GM23338 (cell line): ENCODE data around the gene TUBGCP2. TPM values are rescaled to one million over a fixed set of nuclear protein-coding genes. Genes with fewer than 3 reads are reported as not detected.

Experiments used
- ATAC-seq: fragments of 200-7000 bp; cut with Tn5 transposase; 3 replicates; pipeline ENCODE4 v1.9.1; 2020
- DNase-seq: peaks from one replicate; pipeline ENCODE4 v3.0.0-alpha.2; 2015; ENCODE audit warnings: low spot score
- H2AFZ ChIP-seq: fragments of 200-600 bp; sonication (generic); 2 replicates; pipeline ENCODE4 v1.8.0; 2016; ENCODE audit warnings: antibody characterized with exemption, mild to moderate bottlenecking, moderate library complexity
- H3F3A ChIP-seq: fragments of 200-600 bp; sonication (generic); replicated peaks from 2 replicates; pipeline ENCODE4 v1.8.0; 2017; ENCODE audit warnings: antibody characterized with exemption, mixed run types, low read depth
- H3K27ac ChIP-seq: fragments of 200-600 bp; sonication (generic); 2 replicates; pipeline ENCODE4 v1.6.1; 2016; ENCODE audit warnings: low read depth
- H3K27me3 ChIP-seq: fragments of 200-600 bp; sonication (generic); 2 replicates; pipeline ENCODE4 v1.8.0; 2016; ENCODE audit warnings: mild to moderate bottlenecking, mixed run types, moderate library complexity; ENCODE audit not compliant: insufficient read depth
- H3K36me3 ChIP-seq: fragments of 200-600 bp; sonication (generic); 2 replicates; pipeline ENCODE4 v1.8.0; 2016; ENCODE audit warnings: mild to moderate bottlenecking; ENCODE audit not compliant: insufficient read depth
- H3K4me1 ChIP-seq: fragments of 200-600 bp; sonication (generic); 2 replicates; pipeline ENCODE4 v1.8.0; 2016; ENCODE audit warnings: mild to moderate bottlenecking, moderate library complexity; ENCODE audit not compliant: insufficient read depth
- H3K4me2 ChIP-seq: fragments of 200-600 bp; sonication (generic); 2 replicates; pipeline ENCODE4 v1.7.1; 2017; ENCODE audit warnings: mixed run types
- H3K4me3 ChIP-seq: fragments of 200-600 bp; sonication (generic); 2 replicates; pipeline ENCODE4 v1.6.1; 2016; ENCODE audit warnings: mixed run types
- H3K79me2 ChIP-seq: fragments of 200-600 bp; sonication (generic); replicated peaks from 2 replicates; pipeline ENCODE4 v1.8.0; 2017; ENCODE audit warnings: mild to moderate bottlenecking; ENCODE audit not compliant: insufficient read depth
- H3K9me2 ChIP-seq: fragments of 200-600 bp; sonication (generic); 2 replicates; pipeline ENCODE4 v1.8.0; 2017; ENCODE audit not compliant: insufficient read depth
- H4K20me1 ChIP-seq: fragments of 200-600 bp; sonication (generic); replicated peaks from 2 replicates; pipeline ENCODE4 v1.8.0; 2017; ENCODE audit warnings: mild to moderate bottlenecking; ENCODE audit not compliant: insufficient read depth
- H3K27ac Mint-ChIP-seq: 2 replicates; pipeline ENCODE4 v1.8.0; 2020; ENCODE audit warnings: inconsistent platforms, mild to moderate bottlenecking, moderate library complexity, mixed read lengths
- H3K27me3 Mint-ChIP-seq: 3 replicates; pipeline ENCODE4 v1.8.0; 2022; ENCODE audit warnings: low read depth, mild to moderate bottlenecking, moderate library complexity, mixed read lengths, inconsistent platforms; ENCODE audit not compliant: insufficient read depth, poor library complexity
- H3K36me3 Mint-ChIP-seq: 3 replicates; pipeline ENCODE4 v1.8.0; 2021; ENCODE audit warnings: low read depth, mild to moderate bottlenecking, inconsistent platforms, moderate library complexity, mixed read lengths
- H3K4me1 Mint-ChIP-seq: 3 replicates; pipeline ENCODE4 v1.8.0; 2020; ENCODE audit warnings: mild to moderate bottlenecking, inconsistent platforms, mixed read lengths
- H3K4me3 Mint-ChIP-seq: 3 replicates; pipeline ENCODE4 v1.8.0; 2021; ENCODE audit warnings: moderate library complexity, mild to moderate bottlenecking, inconsistent platforms, mixed read lengths
- H3K9me3 Mint-ChIP-seq: 3 replicates; pipeline ENCODE4 v1.8.0; 2020; ENCODE audit warnings: moderate library complexity, mild to moderate bottlenecking, inconsistent platforms, mixed read lengths
- CREB1 ChIP-seq: fragments of 250-450 bp; sonication (Bioruptor Pico); IDR thresholded peaks from 2 replicates; pipeline ENCODE4 v1.5.0; 2020; ENCODE audit warnings: low read depth, mild to moderate bottlenecking, moderate library complexity
- CTCF ChIP-seq, 2 experiments: fragments of 200-600 bp in 1 of 2; sonication (generic) in 1 of 2; conservative IDR thresholded peaks; 2 replicates each; pipeline versions ENCODE4 v1.5.1 to v1.6.1; 2016 to 2017; ENCODE audit warnings: antibody characterized with exemption in 2 of 2, low read depth in 2 of 2, mild to moderate bottlenecking in 2 of 2, moderate library complexity in 1 of 2
- EZH2 ChIP-seq: fragments of 200-600 bp; sonication (generic); IDR thresholded peaks from one replicate; pipeline ENCODE4 v1.8.0; 2017; ENCODE audit warnings: antibody characterized with exemption, mild to moderate bottlenecking, low read depth; ENCODE audit not compliant: unreplicated experiment
- JUNB ChIP-seq: IDR thresholded peaks from one replicate; pipeline ENCODE4 v1.6.1; 2016; ENCODE audit warnings: antibody characterized with exemption; ENCODE audit not compliant: unreplicated experiment
- polyA plus RNA-seq: library from polyadenylated mRNA; unstranded; fragments of >200 nt; fragmentation: Nextera tagmentation; extraction: Ambion mirVana; gene quantifications from 2 replicates; pipeline ENCODE4 v1.2.1, GENCODE V29; 2016
- total RNA-seq: library from RNA; depleted of rRNA; stranded (reverse); fragments of >200 nt; shearing (Covaris generic); gene quantifications from 2 replicates; pipeline ENCODE4 v1.2.3, GENCODE V29; 2014

Gene TUBGCP2
- total and polyA plus RNA-seq, 2 experiments from 2014 or later: 59.6 to 67.7 TPM

DNA sequence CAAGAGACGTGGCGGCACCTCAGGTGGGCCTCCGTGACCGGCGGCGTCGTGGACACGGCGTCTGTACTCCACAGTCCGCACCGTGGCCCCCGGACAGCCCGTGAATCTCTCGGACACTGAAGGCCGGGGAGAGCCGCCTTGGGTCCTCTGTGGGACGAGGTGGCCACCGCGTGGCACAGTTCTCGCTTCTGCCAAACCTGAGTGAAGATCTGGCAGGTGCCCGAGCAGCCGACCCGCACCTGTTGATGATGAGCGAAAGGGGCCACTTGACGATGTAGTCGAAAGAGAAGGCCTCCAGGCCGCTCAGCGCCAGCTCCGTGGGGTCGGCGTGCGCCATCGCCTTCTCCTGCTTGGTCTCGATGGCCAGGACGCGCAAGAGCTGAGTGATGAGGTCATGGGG, 23.5 kb downstream of the TUBGCP2 start:
- Histone ChIP-seq H2AFZ (no peak overlapping the region), H3K4me2 (no peak overlapping the region), H3K9me2 (no peaks in the 10 kb centered on the region), H3K4me1 (no peaks in the 10 kb centered on the region), H3F3A (0 out of 2 replicates have a peak, but pooled peaks cover 6% of the 10 kb centered on the region), H3K4me3 (no peak overlapping the region), H3K79me2 (no peaks in the 10 kb centered on the region), H4K20me1 (no peaks in the 10 kb centered on the region; the same call in 1 of the 2 replicates), H3K36me3 (peaks cover 19% of the 10 kb centered on the region; the same call in 1 of the 2 replicates), H3K27me3 (no peaks in the 10 kb centered on the region), H3K27ac (no peak overlapping the region)
- Mint-ChIP-seq H3K36me3 (peaks cover 62% of the 10 kb centered on the region), H3K4me1 (no peaks in the 10 kb centered on the region), H3K4me3 (no peak overlapping the region), H3K27ac (no peak overlapping the region), H3K27me3 (peaks cover 11% of the 10 kb centered on the region), H3K9me3 (no peaks in the 10 kb centered on the region)
- no peak for DNase-seq
- TF ChIP-seq EZH2 (no peak), CTCF (conservative IDR thresholded peaks at IDR 0.05; ENCODE audit: low read depth in 2 of 2) (no peak), JUNB (no peak), CREB1 (no peak)
- ATAC-seq: no peak

DNA sequence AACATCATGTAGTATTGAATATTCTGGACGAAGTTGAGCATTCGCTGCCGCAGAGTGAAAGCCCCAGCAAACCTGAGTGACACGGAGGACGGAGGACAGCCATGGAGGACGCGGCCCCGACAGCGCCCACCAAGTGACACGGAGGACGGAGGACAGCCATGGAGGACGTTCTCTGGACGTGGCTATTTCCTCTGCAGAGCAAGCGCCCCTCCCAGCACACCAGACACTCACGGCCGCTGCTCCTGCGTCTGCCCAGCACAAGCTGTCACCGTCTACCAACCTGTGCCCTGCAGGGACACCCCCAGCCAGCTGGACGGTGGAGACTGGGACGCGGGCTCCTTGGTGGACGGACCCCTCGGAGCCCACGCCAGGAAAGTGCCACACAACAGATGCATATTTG, 24.7 kb downstream of the TUBGCP2 start:
- H3K79me2 ChIP-seq: no peaks in the 10 kb centered on the region
- no peaks in the 10 kb centered on the region for H3K9me2 ChIP-seq
- Mint-ChIP-seq H3K4me3 (no peak overlapping the region), H3K27ac (no peak overlapping the region), H3K36me3 (peaks cover 54% of the 10 kb centered on the region), H3K9me3 (no peaks in the 10 kb centered on the region), H3K27me3 (peaks cover 6% of the 10 kb centered on the region), H3K4me1 (no peaks in the 10 kb centered on the region)
- no peaks in the 10 kb centered on the region for H3K27me3 ChIP-seq
- H3K4me2 ChIP-seq: no peak overlapping the region
- no peaks in the 10 kb centered on the region; the same call in 1 of the 2 replicates for H4K20me1 ChIP-seq
- 0 out of 2 replicates have a peak, but pooled peaks cover 6% of the 10 kb centered on the region for H3F3A ChIP-seq
- H3K27ac ChIP-seq: no peak overlapping the region
- no peak for DNase-seq
- no peak overlapping the region for H3K4me3 ChIP-seq
- H3K4me1 ChIP-seq: no peaks in the 10 kb centered on the region
- peaks cover 19% of the 10 kb centered on the region; the same call in 1 of the 2 replicates for H3K36me3 ChIP-seq
- H2AFZ ChIP-seq: no peak overlapping the region
- no peak for TF ChIP-seq EZH2
- no peak for ATAC-seq

- Mint-ChIP-seq H3K4me1 (no peaks in the 10 kb centered on the region), H3K27ac (no peak overlapping the region), H3K36me3 (peaks cover 50% of the 10 kb centered on the region), H3K27me3 (peaks cover 6% of the 10 kb centered on the region), H3K9me3 (no peaks in the 10 kb centered on the region), H3K4me3 (no peak overlapping the region)
- Histone ChIP-seq H3K27me3 (no peaks in the 10 kb centered on the region), H3K79me2 (no peaks in the 10 kb centered on the region), H4K20me1 (no peaks in the 10 kb centered on the region; the same call in 1 of the 2 replicates), H3K9me2 (no peaks in the 10 kb centered on the region), H2AFZ (no peak overlapping the region), H3K36me3 (peaks cover 19% of the 10 kb centered on the region; the same call in 1 of the 2 replicates), H3F3A (0 out of 2 replicates have a peak, but pooled peaks cover 6% of the 10 kb centered on the region), H3K4me1 (no peaks in the 10 kb centered on the region), H3K4me2 (no peak overlapping the region), H3K4me3 (no peak overlapping the region), H3K27ac (no peak overlapping the region)
- ATAC-seq (no peak), DNase-seq (no peak)
- no peak for TF ChIP-seq CTCF (conservative IDR thresholded peaks at IDR 0.05; ENCODE audit: low read depth in 2 of 2)
Observed at GRCh38 chr10:133282846-133283390, 25.8 kb downstream of the TUBGCP2 start.
